ENCODE results near the gene OOSP3. TPM values are rescaled to one million over a fixed set of nuclear protein-coding genes. Genes with fewer than 3 reads are reported as not detected.
"Not testable (repeated sequence)": the region's sequence is repeated elsewhere in the genome, so short reads cannot be mapped to it uniquely, and the experiment has no call there.

Gene OOSP3
- polyA plus RNA-seq (ENCODE audit: insufficient read length in 4 of 4) = not detected

- no peak for DNase-seq (ENCODE audit: low read depth in 4 of 4, low spot score in 3 of 4)
These were observed at the start of gene OOSP3 for GRCh38 chr11:59878575-59878974. TSS of gene OOSP3 (plus strand) at chr11:59878782. CDS start at chr11:59878809, 27 bp downstream.

GRCh38 chr11:59829358-59829757 lies 49.2 kb upstream of the OOSP3 start:
- DNase-seq (ENCODE audit: low read depth in 4 of 4, low spot score in 3 of 4) = no peak

DNA sequence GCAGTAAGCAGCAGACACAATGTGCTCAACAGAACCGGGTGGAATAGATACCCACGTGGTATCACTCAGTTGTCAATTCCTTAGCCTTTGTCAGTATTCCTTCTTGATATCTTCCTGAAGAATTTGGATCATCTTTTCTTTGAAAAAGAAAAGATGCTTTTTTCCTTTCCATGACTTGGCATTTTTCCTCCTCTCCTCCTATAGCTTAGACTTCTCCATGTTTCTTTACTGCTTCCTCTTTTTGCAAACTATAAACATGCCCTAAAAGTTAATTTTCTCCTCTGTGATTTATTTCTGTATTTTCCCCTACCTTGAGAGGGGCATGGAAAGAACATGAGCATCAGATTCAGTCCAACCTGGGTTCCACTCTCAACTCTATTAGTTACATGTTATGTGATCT lies 45.0 kb upstream of the OOSP3 start:
- DNase-seq (ENCODE audit: low read depth in 4 of 4, low spot score in 3 of 4) = no peak

GRCh38 chr11:59839615-59840014 lies 39.0 kb upstream of the OOSP3 start:
- DNase-seq (ENCODE audit: low read depth in 4 of 4, low spot score in 3 of 4) = no peak

GRCh38 chr11:59841514-59841913 lies 37.1 kb upstream of the OOSP3 start:
- no peak for DNase-seq (ENCODE audit: low read depth in 4 of 4, low spot score in 3 of 4)

- DNase-seq (ENCODE audit: low read depth in 4 of 4, low spot score in 3 of 4) = no peak
These were observed 36.3 kb upstream of the OOSP3 start for GRCh38 chr11:59842316-59842715.

DNA sequence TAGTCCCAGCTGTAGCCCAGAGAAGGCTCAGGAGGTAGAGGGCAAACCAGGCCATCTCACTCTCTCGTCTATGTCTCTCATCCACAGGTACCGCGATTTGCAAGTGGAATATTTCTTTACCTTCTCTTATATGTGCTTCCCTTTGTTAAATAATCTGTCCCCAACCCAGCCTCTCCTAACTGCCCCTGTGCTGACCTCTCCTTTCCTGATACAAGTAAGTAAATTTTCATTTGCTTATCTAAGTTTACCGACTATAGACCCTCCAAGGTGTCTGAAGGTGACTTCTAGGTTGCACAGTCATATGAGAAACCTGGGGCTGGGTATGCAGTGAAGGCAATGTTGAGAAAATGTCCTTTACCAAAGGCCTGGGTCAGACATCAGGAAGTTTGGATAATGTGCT lies 33.2 kb upstream of the OOSP3 start, which contains the start of gene CBLIF:
CBLIF (minus strand) TSS at position 101 of the 400 bp plus-strand sequence; CDS start at position 55, 46 bp downstream.
- DNase-seq (ENCODE audit: low read depth in 4 of 4, low spot score in 3 of 4) = no peak

DNA sequence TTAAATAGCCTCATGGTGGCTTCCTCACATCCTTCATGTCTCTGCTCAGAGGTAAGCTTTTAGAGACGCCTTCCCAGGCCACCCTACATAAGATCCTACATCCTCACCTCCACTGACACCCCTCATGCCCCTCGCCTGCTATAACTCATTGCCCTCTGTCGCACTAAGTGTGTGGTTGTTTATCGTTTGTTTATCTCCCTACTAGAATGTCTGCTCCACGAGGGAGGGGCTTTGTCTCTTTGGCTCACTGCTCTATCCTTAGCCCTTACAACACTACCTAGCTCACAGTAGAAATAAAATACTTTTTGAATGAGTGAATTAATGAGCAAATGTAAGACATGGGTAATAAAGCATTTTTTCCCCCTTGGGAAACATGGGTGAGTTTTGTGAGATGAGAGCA lies 32.0 kb upstream of the OOSP3 start:
- DNase-seq (ENCODE audit: low read depth in 4 of 4, low spot score in 3 of 4) = no peak

- no peak for DNase-seq (ENCODE audit: low read depth in 4 of 4, low spot score in 3 of 4)
These were observed 31.0 kb upstream of the OOSP3 start for GRCh38 chr11:59847626-59848025.

- not testable (repeated sequence) for DNase-seq (ENCODE audit: low read depth in 4 of 4, low spot score in 3 of 4)
These were observed 30.1 kb upstream of the OOSP3 start for GRCh38 chr11:59848439-59848838.

DNA sequence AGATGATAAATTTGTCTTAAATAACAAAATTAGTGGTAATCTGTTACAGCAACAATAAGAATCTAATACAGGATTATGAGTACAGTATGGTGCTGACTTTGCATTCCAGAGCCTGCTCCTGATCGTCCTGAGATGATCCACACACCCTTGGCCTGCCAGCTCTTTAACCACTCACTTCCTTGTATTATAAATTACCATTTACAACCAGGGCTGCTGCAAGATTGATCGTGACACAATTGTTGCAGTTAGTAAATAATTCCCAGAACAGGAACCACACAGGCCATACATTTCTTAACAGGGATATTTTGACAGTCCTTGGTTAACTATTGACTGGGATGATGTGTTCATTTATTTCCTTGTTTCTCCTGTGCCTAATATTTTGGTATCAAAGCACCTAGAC lies 29.5 kb upstream of the OOSP3 start:
- DNase-seq (ENCODE audit: low read depth in 4 of 4, low spot score in 3 of 4) = no peak

- not testable (repeated sequence) for DNase-seq (ENCODE audit: low read depth in 4 of 4, low spot score in 3 of 4)
These were observed 29.0 kb upstream of the OOSP3 start for GRCh38 chr11:59849551-59849950.

- DNase-seq (ENCODE audit: low read depth in 4 of 4, low spot score in 3 of 4) = not testable (repeated sequence)
These were observed 27.2 kb upstream of the OOSP3 start for GRCh38 chr11:59851416-59851815.

DNA sequence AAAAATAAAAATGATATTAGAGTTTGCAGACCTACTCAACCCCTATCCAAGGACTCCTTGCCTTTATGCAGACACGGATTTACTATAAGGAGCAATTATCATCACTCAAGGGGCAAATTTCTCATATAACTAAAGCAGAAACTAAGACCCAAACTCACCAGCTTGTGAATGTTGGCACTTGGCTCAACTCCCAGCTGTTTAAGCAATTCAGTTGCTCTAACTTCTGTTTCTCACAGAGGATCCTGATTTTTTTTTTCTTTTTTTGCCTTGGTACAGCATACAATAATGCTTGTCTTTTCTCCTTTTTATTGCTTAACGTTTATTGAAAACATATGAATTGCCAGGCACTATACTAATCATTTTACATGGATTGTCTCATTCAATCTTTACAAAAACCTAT lies 23.7 kb upstream of the OOSP3 start:
- DNase-seq (ENCODE audit: low read depth in 4 of 4, low spot score in 3 of 4) = no peak

GRCh38 chr11:59857439-59858434 lies 20.8 kb upstream of the OOSP3 start:
- DNase-seq (ENCODE audit: low read depth in 4 of 4, low spot score in 3 of 4) = no peak

DNA sequence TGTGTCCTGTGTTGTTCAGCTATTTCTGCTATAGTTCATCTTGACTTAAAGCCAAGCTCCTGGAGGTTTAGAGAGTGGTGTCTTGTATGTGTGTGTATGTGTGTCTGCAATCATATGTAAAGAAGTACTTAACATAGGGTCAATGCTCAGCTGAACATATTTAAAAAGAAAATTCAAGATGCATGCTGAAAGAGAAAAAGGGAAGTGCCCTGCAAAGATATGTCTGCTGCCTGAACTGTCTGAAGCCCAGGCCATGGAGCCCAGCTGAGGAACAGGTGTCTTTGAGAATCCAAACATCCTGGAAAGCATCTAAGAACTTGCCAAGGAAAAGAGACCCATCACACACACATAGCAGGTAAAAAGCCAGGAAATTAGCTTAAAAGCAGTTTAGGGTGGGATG lies 18.9 kb upstream of the OOSP3 start:
- no peak for DNase-seq (ENCODE audit: low read depth in 4 of 4, low spot score in 3 of 4)

DNA sequence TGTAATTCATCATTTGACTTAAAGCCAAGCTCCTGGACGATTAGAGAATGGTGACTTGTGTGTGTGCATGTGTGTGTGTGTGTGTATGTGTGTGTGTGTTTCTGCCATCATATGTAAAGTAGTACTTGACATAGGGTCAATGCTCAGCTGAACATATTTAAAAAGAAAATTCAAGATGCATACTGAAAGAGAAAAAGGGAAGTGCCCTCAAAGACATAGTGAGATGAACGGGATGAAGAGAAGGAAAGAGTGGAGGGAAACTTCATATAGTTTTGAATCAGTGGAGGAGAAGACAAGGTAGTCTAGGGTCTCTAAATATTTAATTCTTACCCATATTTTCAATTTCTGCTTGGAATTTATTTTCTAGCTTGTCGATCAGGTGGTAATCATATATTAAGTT lies 16.3 kb upstream of the OOSP3 start:
- DNase-seq (ENCODE audit: low read depth in 4 of 4, low spot score in 3 of 4) = no peak

DNA sequence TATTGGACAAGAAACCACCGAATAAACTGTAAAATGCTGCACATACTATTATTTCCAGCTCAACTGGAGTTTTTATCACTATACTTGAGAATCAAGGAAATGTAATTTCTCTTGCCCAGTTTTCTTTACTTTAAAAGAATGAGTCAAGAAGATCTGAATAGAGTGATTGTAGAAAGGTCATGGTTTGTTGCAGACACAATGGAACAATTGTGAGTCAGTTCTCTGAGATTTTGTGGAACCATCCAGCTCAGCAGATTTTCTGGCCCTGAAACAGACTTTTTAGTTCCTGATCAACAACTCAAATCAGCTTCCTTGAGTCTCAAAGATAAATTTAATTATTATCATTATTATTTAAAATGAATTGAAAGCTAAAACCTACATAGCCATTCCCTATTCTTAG lies 13.6 kb upstream of the OOSP3 start:
- no peak for DNase-seq (ENCODE audit: low read depth in 4 of 4, low spot score in 3 of 4)

GRCh38 chr11:59866397-59866796 lies 12.2 kb upstream of the OOSP3 start, which contains the start of gene TCN1:
TSS of gene TCN1 (minus strand) at chr11:59866487. CDS start at chr11:59866470, 17 bp downstream.
- DNase-seq (ENCODE audit: low read depth in 4 of 4, low spot score in 3 of 4) = no peak

DNA sequence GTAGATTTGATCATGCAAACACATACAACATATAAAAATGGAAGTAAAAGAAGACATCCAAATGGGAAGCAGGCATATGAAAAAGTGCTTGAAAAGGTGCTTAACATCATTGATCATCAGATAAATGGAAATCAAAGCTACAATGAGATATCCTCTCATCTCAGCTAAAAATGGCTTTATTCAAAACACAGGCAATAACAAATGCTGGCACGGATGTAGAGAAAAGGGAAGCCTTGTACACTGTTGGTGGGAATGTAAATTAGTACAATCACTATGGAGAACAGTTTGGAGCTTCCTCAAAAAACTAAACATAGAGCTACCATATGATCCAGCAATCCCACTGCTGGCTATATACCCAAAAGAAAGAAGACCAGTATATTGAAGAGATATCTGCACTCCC lies 11.7 kb upstream of the OOSP3 start:
- no peak for DNase-seq (ENCODE audit: low read depth in 4 of 4, low spot score in 3 of 4)

DNA sequence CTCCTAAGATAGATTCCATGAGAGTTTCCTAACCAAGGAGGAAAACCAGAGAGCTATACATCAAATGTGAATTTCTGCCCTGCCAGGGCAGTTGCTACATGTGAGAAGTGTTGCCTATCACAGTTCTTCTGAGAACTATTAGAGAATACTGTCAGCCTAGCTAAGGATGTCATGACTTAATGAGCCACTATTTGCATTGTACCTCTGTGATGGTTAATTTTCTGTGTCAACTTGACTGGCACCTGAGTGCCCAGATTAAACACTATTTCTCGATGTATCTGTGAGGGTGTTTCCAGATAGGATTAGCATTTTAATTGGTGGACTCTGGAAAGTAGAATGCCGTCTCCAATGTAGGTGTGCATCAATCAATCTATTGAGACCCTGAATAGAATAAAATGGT lies 10.6 kb upstream of the OOSP3 start:
- no peak for DNase-seq (ENCODE audit: low read depth in 4 of 4, low spot score in 3 of 4)

DNA sequence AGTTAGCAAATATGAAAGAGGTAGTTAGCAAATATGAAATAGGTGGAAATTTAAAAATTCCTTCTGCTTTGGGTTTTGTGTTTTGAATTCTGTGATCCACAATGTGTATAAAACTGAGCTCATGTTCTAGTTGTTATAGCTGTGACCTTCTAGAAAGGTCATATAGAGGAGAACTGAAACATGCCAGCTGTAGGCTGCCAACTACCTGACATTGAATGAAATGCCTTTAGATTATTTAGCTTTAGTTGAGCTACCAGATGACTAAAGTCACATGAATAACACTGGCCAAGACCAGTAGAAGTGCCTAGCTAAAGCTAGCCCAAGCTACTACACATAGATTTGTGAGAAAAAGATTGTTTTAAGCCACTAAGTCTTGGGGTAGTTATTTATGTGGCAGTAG lies 6.5 kb upstream of the OOSP3 start:
- DNase-seq (ENCODE audit: low read depth in 4 of 4, low spot score in 3 of 4) = no peak
